ACC112 (cell line): ENCODE results near the gene TRPC4AP.

Experiments used
- H2AFZ ChIP-seq: fragments of 200-600 bp; sonication (generic); one replicate; pipeline ENCODE4 v1.6.0; 2017; ENCODE audit warnings: antibody characterized with exemption, low read length; ENCODE audit not compliant: unreplicated experiment
- H3K27ac ChIP-seq: fragments of 200-600 bp; sonication (generic); 2 replicates; pipeline ENCODE4 v1.5.1; 2014; ENCODE audit warnings: low read depth, mild to moderate bottlenecking, antibody characterized with exemption, low read length, moderate library complexity
- H3K27me3 ChIP-seq: fragments of 200-600 bp; sonication (generic); 2 replicates; pipeline ENCODE4 v1.6.1; 2014; ENCODE audit warnings: mild to moderate bottlenecking, antibody characterized with exemption, low read length, moderate library complexity, mixed read lengths; ENCODE audit not compliant: insufficient read depth
- H3K36me3 ChIP-seq: fragments of 200-600 bp; sonication (generic); 2 replicates; pipeline ENCODE4 v1.6.1; 2016; ENCODE audit warnings: mild to moderate bottlenecking, antibody characterized with exemption, low read length, moderate library complexity, mixed read lengths; ENCODE audit not compliant: insufficient read depth
- H3K4me1 ChIP-seq: fragments of 200-600 bp; sonication (generic); one replicate; pipeline ENCODE4 v1.6.1; 2016; ENCODE audit warnings: low read length, mixed read lengths; ENCODE audit not compliant: insufficient read depth, unreplicated experiment, control insufficient read depth
- H3K4me3 ChIP-seq: fragments of 200-600 bp; sonication (generic); 2 replicates; pipeline ENCODE4 v1.5.1; 2014; ENCODE audit warnings: mild to moderate bottlenecking, low read depth, low read length
- H3K79me2 ChIP-seq: fragments of 200-600 bp; sonication (generic); one replicate; pipeline ENCODE4 v1.6.0; 2016; ENCODE audit warnings: low read length; ENCODE audit not compliant: control insufficient read depth, unreplicated experiment, insufficient read depth

TRPC4AP gene

DNA sequence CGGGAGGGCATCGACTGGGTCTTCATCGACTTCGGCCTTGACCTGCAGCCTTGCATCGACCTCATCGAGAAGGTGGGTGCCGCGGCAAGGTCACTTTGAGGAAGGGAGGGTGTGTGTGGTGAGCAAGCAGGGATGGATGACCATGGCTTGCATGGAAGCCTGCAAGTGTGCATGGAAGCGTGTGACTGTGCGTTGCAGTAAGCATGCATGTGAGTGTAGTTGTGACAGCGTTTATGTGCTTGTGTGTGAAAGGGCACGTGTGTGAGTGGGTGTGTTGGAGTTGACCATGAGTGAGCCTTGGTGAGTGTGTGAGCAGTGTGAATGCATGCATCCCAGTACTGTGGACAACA lies 104.4 kb downstream of the TRPC4AP start:
- Histone ChIP-seq H3K27ac (no peak overlapping the region), H3K27me3 (peaks cover 2% of the 10 kb centered on the region; the same call in 1 of the 2 replicates), H3K4me3 (no peak overlapping the region), H2AFZ (no peak overlapping the region), H3K36me3 (no peaks in the 10 kb centered on the region), H3K79me2 (no peaks in the 10 kb centered on the region), H3K4me1 (no peaks in the 10 kb centered on the region)

DNA sequence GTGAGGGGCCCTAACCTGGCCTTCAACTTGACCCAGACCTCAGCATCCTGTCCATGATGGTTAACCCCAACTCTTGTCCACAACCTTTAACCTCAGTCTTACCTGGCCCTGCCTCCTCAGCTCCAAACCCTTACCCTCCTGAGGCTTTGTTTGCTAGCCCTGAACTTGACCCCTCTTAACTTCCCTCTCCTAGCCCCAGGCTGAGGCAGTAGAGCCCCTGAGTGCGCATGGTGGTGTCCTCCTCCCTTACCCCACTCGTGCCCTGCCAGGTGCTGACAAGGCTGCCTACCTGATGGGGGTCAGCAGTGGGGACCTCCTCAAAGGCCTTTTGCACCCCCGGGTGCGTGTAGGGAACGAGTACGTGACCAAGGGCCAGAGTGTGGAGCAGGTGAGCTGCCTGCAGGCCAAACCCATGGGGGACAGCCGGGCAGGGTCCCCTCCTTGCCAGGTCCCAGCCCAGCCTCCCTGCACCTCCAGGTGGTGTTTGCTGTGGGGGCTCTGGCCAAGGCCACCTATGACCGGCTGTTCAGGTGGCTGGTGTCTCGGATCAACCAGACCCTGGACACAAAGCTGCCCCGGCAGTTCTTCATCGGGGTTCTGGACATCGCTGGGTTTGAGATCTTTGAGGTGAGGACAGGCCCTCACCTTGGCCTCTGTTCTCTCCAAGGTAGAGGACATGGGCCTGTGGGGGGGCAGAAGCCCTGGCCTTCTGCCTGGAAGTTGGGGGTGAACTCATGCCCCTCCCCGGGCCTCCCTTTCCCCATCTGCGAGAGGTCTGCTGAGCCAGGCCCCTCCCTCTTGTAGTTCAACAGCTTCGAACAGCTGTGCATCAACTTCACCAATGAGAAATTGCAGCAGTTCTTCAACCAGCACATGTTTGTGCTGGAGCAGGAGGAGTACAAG lies 105.1 kb downstream of the TRPC4AP start:
- Histone ChIP-seq H3K36me3 (no peaks in the 10 kb centered on the region), H3K27ac (no peak overlapping the region), H3K4me3 (no peak overlapping the region), H3K79me2 (no peaks in the 10 kb centered on the region), H2AFZ (no peak overlapping the region), H3K4me1 (no peaks in the 10 kb centered on the region), H3K27me3 (peaks cover 2% of the 10 kb centered on the region; the same call in 1 of the 2 replicates)

DNA sequence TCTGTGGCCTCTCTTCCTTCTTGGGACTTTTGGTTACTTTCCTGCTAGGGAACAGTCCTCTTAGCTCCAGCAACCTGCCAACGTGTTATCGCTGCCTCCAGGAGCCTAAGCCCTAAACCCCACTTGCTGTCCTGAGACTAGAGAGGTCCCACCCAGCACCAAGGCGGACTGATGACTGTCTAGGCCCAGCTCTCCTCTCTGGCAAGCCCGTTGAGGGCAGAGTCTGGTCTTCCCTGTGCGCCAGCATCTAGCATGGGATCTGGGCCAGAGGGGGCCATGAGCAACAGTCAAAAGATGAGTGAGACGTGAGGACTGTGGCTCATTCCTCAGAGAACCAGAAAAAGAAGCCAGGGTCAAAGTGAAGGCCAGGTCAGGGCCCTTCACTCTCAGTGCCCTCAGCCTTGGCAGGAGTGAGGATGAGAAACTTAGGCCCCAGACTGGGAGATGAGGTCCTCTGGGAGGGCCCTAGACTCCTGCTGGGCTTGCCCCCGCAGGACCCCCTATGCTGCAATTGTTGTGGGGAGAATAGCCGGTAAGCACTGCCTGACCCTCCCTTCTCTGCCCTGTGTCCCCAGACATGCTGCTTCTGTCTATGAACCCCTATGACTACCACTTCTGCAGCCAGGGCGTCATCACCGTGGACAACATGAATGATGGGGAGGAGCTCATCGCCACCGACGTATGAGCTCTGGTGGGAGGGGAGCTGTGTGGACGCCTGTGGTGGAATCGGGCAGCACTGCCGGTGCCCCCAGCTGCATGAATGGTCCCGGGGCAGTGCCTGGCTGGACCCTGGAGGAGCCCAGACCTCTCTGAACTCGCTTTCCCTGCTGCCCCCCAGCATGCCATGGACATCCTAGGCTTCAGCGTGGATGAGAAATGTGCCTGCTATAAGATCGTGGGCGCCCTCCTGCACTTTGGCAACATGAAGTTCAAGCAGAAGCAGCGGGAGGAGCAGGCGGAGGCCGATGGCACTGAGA lies 106.0 kb downstream of the TRPC4AP start:
- Histone ChIP-seq H3K27me3 (peaks cover 2% of the 10 kb centered on the region; the same call in 1 of the 2 replicates), H3K4me1 (no peaks in the 10 kb centered on the region), H3K79me2 (no peaks in the 10 kb centered on the region), H3K4me3 (no peak overlapping the region), H3K36me3 (no peaks in the 10 kb centered on the region), H3K27ac (no peak overlapping the region), H2AFZ (no peak overlapping the region)

DNA sequence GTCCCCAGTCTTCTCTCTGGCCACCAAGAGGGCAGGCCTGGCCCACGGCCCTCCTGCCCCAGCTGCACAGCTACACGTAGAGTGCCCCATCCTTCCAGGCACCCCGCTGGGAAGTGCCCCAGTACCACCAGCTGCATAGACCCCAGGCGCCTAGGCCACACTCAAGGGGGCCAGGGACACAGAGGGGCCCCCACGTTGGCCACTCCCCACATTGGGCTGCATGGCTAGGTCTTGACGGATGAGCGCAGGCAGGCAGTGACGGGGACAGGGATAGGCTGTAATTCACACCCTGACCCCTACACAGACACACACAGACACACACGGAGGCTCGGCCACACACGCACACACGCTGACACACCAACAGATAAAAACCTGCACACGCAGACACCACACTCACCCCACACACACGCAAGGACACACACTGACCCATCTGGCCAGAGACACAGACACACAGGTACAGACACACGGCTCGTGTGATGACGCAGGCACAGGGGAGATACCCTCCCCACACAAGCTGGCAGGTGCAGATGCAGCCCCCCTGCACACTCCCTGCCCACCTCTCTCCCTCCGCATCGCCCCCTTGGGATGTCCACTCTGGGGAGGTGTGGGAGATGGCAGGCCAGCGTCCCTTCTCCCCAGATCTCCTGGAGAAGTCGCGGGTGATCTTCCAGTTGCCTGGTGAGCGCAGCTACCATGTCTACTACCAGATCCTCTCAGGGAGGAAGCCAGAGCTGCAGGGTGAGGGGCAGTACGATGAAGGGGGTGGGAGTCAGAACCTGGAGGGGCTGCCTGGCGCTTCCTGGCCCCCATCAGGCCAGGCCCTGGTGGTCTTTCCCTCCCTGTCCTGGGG lies 106.9 kb downstream of the TRPC4AP start:
- no peak overlapping the region for H3K4me3 ChIP-seq
- H3K4me1 ChIP-seq = no peaks in the 10 kb centered on the region
- no peak overlapping the region for H2AFZ ChIP-seq
- H3K36me3 ChIP-seq = no peaks in the 10 kb centered on the region
- no peak overlapping the region for H3K27ac ChIP-seq
- H3K27me3 ChIP-seq = peaks cover 2% of the 10 kb centered on the region; the same call in 1 of the 2 replicates
- H3K79me2 ChIP-seq = no peaks in the 10 kb centered on the region

DNA sequence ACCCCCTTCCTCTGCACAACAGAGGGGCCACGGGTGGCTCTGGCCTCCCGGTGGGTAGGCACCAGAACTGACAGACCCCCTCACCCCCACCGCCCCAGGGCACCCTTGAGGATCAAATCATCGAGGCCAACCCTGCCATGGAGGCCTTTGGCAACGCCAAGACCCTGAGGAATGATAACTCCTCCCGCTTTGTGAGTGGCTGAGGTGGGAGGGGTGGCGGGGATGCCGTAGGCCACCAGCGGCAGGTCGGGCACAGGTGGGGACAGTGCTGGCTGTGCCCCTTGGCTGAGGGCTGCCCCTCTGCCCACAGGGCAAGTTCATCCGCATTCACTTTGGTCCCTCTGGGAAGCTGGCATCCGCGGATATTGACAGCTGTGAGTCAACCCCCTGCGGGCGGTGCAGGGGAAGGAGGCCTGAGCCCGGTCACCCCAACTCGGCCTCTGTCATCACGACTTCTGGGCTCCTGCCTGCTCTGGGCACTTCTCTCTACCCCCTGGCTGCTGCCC lies 107.8 kb downstream of the TRPC4AP start:
- no peaks in the 10 kb centered on the region for H3K36me3 ChIP-seq
- no peaks in the 10 kb centered on the region for H3K4me1 ChIP-seq
- H3K27me3 ChIP-seq = peaks cover 2% of the 10 kb centered on the region; the same call in 1 of the 2 replicates
- no peak overlapping the region for H3K27ac ChIP-seq
- H3K4me3 ChIP-seq = no peak overlapping the region
- H3K79me2 ChIP-seq = no peaks in the 10 kb centered on the region
- H2AFZ ChIP-seq = no peak overlapping the region

DNA sequence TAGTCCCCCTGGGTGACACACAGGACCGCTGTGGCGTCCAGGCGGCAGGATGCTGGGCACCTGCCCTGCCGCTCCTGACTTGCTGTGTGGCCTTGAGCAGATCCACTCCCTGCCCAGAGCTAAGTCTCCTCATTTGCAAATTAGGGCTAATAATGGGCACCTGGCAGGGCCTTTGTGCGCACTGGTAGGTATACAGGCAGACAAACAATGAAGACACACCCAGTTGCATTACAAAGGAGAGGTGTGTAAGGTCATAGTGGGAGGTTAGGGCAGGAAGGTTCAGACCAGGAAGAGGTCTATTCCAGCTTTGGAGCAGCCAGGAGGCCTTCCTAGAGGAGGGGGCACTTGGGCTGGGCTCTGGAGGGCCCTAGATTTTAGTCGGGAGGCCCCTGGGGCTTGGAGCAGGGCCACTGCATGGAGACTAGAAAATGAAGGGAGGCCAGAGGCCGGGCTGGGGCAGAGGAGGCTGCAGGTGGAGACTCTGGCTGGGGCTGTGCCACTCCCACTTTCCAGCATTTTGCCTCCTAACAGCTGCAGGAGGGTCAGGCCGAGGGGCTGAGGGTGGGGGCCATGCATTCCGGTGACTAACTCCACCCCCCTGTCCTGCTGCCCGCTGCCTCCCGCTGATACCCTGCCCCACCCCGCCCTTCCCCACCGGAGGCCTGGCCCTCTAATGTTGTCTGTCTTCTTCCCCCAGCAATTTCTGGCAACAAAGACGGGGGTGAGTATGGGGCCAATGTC lies 108.4 kb downstream of the TRPC4AP start:
- no peak overlapping the region for H2AFZ ChIP-seq
- H3K79me2 ChIP-seq = no peaks in the 10 kb centered on the region
- no peaks in the 10 kb centered on the region for H3K4me1 ChIP-seq
- H3K27me3 ChIP-seq = peaks cover 2% of the 10 kb centered on the region; the same call in 1 of the 2 replicates
- H3K36me3 ChIP-seq = no peaks in the 10 kb centered on the region
- no peak overlapping the region for H3K4me3 ChIP-seq
- no peak overlapping the region for H3K27ac ChIP-seq

DNA sequence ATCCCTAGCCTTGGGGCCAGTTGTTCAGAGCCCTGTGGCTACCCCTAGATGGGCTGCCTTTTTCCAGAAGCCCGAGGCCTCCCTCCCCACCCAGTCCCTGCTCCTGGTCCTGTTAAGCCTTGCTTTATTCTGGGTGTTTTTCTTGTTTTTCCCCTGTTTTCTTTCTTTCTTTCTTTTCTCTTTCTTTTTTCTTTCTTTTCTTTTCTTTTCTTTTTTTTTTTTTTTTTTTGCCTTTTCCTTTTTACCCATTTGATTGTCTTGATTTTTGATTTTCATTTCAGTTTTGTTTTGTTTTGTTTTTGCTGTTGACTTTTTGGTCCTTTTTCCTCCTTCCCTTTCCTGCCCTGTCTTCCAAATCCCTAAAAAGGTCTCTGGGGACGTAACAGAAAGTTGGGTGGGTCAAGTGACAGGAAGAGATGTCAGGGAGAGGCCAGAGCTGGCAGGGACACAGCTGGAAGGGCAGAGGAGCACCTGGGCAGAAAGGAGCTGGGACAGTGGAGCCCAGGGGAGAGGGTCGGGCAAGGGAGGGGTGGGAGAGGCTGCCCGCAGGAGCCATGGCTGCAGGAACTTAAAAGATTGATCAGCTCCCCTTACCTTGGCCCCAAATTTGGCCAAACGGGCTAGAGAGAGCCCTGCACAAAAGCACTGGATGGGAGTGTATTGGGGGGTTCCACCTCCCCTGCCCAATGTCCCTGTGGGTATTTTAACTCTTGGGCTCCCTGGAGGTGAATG lies 109.4 kb downstream of the TRPC4AP start:
- Histone ChIP-seq H3K27me3 (peaks cover 2% of the 10 kb centered on the region; the same call in 1 of the 2 replicates), H3K27ac (no peak overlapping the region), H3K4me1 (no peaks in the 10 kb centered on the region), H3K4me3 (no peak overlapping the region), H3K79me2 (no peaks in the 10 kb centered on the region), H3K36me3 (no peaks in the 10 kb centered on the region), H2AFZ (no peak overlapping the region)

DNA sequence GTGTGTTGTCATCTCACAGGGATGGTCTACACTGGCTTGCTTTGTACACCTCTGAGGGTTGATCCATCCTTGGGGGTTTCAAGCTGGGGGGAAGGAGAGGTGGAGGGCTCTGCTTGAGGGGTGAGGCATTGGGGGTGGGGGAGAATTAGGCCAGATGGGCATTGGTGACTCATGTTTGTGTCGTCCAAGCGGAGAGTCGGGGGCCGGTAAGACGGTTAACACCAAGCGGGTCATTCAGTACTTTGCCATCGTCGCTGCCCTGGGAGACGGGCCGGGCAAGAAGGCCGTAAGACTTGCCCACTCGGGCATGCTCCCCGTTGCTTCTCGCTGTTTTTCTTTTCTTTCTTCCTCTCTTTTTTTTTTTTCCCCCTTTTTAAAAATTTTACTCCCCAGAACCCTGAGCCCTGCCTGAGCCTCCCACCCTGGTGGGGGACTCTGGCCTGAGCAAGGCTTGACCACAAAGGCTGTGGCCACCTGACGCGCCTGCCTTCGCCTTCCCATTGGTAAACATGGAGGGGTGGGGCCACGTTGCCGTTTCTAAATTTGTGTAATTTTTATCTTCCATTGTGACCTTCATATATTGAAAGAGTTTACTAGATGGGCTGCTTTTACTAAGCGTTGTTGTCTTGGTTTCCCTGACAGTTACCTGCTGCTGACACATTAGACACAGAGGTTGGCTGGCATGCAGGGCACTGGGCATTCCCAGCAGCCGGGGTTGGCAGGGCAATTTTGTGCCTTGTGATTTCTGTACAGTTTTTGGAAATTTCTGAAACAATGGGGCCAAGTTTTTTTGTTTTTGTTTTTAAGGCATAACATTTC lies 110.1 kb downstream of the TRPC4AP start:
- H3K4me1 ChIP-seq = no peaks in the 10 kb centered on the region
- no peak overlapping the region for H3K27ac ChIP-seq
- H3K36me3 ChIP-seq = no peaks in the 10 kb centered on the region
- H3K27me3 ChIP-seq = peaks cover 2% of the 10 kb centered on the region; the same call in 1 of the 2 replicates
- H3K4me3 ChIP-seq = no peak overlapping the region
- no peaks in the 10 kb centered on the region for H3K79me2 ChIP-seq
- H2AFZ ChIP-seq = no peak overlapping the region
